Activated naive CD4-positive, alpha-beta T cell treated with anti-CD3 and anti-CD28 coated beads, Interleukin-2, amount 10 ng/mL, durations not matched to agents 7 days and 5 days (primary cell): ENCODE measurements around the gene ICOS.
"Not testable (repeated sequence)": the region's sequence is repeated elsewhere in the genome, so short reads cannot be mapped to it uniquely, and the experiment has no call there.

Source experiments
- CTCF ChIA-PET: fragments of 350-600 bp; sonication (Branson Sonifier 250); formaldehyde crosslinking; loops from one replicate; lab custom pipeline; 2021; ENCODE audit warnings: antibody characterized with exemption; lab: Charles Lee
- DNase-seq: peaks from one replicate; pipeline ENCODE4 v3.0.0-alpha.2; 2020
- H3K27ac Mint-ChIP-seq: one replicate; pipeline ENCODE4 v1.8.0; 2021; ENCODE audit warnings: mild to moderate bottlenecking, moderate library complexity, mixed read lengths
- H3K27me3 Mint-ChIP-seq: one replicate; pipeline ENCODE4 v1.8.0; 2021; ENCODE audit warnings: mild to moderate bottlenecking, mixed read lengths
- H3K36me3 Mint-ChIP-seq: one replicate; pipeline ENCODE4 v1.8.0; 2021; ENCODE audit warnings: mixed read lengths
- H3K4me1 Mint-ChIP-seq: one replicate; pipeline ENCODE4 v1.8.0; 2021; ENCODE audit warnings: mixed read lengths
- H3K4me3 Mint-ChIP-seq: one replicate; pipeline ENCODE4 v1.8.0; 2021; ENCODE audit warnings: mild to moderate bottlenecking, moderate library complexity, mixed read lengths
- H3K9me3 Mint-ChIP-seq: one replicate; pipeline ENCODE4 v1.8.0; 2021; ENCODE audit warnings: mixed read lengths

Gene ICOS

DNA sequence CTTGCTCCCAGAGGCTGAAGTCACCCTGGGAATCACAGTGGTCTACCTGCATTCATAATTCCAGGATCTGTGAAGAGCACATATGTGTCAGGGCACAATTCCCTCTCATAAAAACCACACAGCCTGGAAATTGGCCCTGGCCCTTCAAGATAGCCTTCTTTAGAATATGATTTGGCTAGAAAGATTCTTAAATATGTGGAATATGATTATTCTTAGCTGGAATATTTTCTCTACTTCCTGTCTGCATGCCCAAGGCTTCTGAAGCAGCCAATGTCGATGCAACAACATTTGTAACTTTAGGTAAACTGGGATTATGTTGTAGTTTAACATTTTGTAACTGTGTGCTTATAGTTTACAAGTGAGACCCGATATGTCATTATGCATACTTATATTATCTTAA is 24.2 kb downstream of the ICOS start:
- Mint-ChIP-seq H3K27me3 (no peaks in the 10 kb centered on the region), H3K36me3 (peaks cover 55% of the 10 kb centered on the region), H3K9me3 (no peaks in the 10 kb centered on the region), H3K4me3 (no peak overlapping the region), H3K27ac (no peak overlapping the region), H3K4me1 (peaks cover 6% of the 10 kb centered on the region)
- no peak for DNase-seq
- CTCF ChIA-PET, result no interaction called here

DNA sequence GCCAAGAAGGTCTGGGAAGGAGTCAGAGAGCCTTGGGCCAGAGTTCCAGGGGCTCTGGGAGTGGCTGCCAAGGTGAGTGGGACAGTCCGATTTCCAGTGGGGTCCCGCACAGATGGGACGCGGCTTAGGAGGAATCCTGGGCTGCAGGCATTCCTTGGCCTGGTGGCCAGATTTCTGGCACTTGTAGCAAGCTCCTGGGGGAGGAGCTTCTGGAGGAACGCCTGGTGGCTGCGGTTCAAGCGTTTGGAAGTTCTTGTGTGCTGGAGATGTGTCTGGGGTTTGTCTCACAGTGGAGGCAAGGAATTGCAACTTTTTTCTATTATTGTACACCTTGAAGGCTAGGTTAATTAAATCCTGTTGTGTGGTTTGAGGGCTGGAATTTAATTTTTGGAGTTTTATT is 28.6 kb downstream of the ICOS start:
- H3K9me3 Mint-ChIP-seq, CTCF ChIA-PET, H3K27me3 Mint-ChIP-seq, H3K4me3 Mint-ChIP-seq, H3K27ac Mint-ChIP-seq, H3K4me1 Mint-ChIP-seq, DNase-seq: not testable (repeated sequence)
- peaks cover 17% of the 10 kb centered on the region for H3K36me3 Mint-ChIP-seq

DNA sequence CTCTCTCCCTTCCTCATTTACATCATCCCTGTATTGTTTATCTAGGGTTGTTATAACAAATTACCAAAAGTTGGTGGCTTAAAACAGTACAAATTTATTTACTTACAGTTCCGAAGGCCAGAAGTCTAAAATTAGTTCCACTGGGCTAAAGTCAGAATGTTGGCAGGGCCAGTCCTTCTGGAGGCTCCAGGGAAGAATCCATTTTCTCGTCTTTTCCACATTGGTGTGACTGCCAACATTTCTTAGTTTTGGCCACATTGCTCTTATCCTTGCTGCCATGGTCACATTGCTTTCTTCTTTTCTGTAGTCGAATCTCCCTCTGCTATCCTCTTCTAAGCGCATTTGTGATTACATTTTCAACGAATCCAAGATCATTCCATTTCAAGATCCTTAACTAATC is 34.7 kb downstream of the ICOS start:
- no peak overlapping the region for H3K4me3 Mint-ChIP-seq
- CTCF ChIA-PET, result no interaction called here

DNA sequence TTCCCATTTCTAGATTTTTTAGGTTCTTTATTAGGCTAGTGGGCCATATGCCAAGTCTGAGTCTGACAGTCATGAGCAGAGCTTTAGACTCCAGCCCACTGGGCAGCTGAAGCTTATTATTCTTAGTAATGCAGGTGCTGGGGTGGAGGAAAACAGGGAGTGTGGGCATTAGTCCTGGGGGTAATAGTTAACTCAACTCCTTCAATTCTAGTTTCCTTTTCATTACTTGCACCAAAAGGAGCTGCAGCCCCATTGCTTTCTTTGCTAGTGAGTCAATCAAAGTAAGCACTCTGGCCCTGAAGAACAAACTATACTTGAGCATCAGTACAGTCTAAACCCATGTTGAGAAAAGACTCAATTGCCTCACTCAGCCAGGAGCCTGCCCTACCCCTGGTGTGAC is 35.5 kb downstream of the ICOS start:
- DNase-seq, result no peak
- no peak overlapping the region for H3K4me3 Mint-ChIP-seq
- peaks cover 2% of the 10 kb centered on the region for H3K4me1 Mint-ChIP-seq
- no peaks in the 10 kb centered on the region for H3K36me3 Mint-ChIP-seq
- no peak overlapping the region for H3K27ac Mint-ChIP-seq
- CTCF ChIA-PET, result interaction anchor here (0.7 kb wide), 1 partner anchor 23 kb away, joined by 3 read pairs; no protein-coding TSS in a partner anchor
- no peaks in the 10 kb centered on the region for H3K9me3 Mint-ChIP-seq
- H3K27me3 Mint-ChIP-seq, result peaks cover 4% of the 10 kb centered on the region

More for the DNA sequence above, 34.7 kb downstream of the ICOS start:
- Mint-ChIP-seq H3K27me3 (peaks cover 4% of the 10 kb centered on the region), H3K9me3 (no peaks in the 10 kb centered on the region), H3K4me1 (peaks cover 2% of the 10 kb centered on the region), H3K36me3 (no peaks in the 10 kb centered on the region), H3K27ac (no peak overlapping the region)
- no peak for DNase-seq

DNA sequence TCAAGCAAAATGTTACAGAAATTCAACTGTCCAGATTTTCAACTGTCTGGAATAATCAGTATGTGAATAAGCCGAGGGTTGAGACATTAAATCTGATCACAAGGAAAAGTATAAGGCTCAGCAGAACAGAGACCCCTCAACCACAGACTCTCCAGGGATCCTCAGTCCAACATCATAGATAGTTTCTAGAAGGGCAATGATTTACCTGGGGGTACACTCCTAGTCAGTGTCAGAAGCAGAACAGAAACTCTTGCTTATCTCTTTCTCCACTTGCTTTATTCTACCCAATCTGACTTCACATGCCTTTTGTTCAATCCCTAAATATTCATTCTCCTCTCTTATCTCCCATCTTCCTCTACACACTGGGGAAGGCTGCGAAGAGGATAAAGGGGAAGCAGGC is 36.4 kb downstream of the ICOS start:
- DNase-seq, result no peak
- H3K9me3 Mint-ChIP-seq, result no peaks in the 10 kb centered on the region
- CTCF ChIA-PET, result no interaction called here
- H3K4me3 Mint-ChIP-seq, result no peak overlapping the region
- H3K27me3 Mint-ChIP-seq, result peaks cover 4% of the 10 kb centered on the region
- H3K4me1 Mint-ChIP-seq, result peaks cover 2% of the 10 kb centered on the region
- no peak overlapping the region for H3K27ac Mint-ChIP-seq
- no peaks in the 10 kb centered on the region for H3K36me3 Mint-ChIP-seq

DNA sequence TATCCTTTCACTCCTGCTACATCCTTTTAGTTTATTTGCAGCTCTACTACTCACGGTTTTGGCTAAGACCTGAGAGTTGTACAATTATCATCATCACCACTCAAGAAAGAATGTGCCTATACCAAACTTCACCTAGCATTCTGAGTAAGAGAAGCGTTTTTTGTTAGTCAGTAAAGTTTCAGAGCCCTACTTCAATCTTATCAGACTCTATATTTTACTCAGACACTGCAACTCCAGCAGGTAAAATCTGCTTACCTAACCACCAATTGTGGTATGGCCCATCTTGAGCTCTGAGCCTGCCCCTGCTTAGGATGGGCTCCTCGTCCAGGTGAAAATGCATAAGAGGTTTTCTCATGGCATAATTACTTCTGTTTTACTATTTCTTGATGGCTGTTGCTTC is 37.1 kb downstream of the ICOS start:
- CTCF ChIA-PET, result no interaction called here
- no peak overlapping the region for H3K4me3 Mint-ChIP-seq
- H3K36me3 Mint-ChIP-seq, result no peaks in the 10 kb centered on the region
- H3K9me3 Mint-ChIP-seq, result peaks cover 2% of the 10 kb centered on the region
- no peak for DNase-seq
- H3K4me1 Mint-ChIP-seq, result peaks cover 2% of the 10 kb centered on the region
- peaks cover 4% of the 10 kb centered on the region for H3K27me3 Mint-ChIP-seq
- no peak overlapping the region for H3K27ac Mint-ChIP-seq

DNA sequence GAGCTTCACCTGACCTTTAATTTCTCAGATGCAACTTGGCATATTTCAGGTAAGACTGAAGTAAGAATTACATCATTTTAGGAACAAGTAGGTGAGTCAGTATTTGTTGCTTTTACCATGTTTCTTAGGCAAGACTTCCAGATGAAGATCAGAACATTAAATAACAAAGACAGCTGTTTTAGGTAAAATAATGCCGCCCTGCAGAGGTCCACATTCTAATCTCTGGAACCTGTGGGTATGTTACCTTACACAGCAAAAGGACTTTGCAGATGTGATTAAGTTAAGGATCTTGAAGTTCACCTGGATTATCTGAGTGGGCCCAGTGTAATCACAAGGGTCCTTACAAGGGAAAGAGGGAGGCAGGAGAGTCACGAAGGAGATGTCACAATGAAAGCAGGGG is 39.3 kb downstream of the ICOS start:
- Mint-ChIP-seq H3K9me3 (peaks cover 2% of the 10 kb centered on the region), H3K27me3 (peaks cover 4% of the 10 kb centered on the region), H3K4me1 (peaks cover 2% of the 10 kb centered on the region), H3K27ac (no peak overlapping the region), H3K4me3 (no peak overlapping the region), H3K36me3 (no peaks in the 10 kb centered on the region)
- DNase-seq, result no peak
- CTCF ChIA-PET, result interaction anchor here (0.7 to 1.9 kb wide), 3 partner anchors 9 to 12 kb away, joined by 3 to 5 read pairs (median 4); no protein-coding TSS in a partner anchor

DNA sequence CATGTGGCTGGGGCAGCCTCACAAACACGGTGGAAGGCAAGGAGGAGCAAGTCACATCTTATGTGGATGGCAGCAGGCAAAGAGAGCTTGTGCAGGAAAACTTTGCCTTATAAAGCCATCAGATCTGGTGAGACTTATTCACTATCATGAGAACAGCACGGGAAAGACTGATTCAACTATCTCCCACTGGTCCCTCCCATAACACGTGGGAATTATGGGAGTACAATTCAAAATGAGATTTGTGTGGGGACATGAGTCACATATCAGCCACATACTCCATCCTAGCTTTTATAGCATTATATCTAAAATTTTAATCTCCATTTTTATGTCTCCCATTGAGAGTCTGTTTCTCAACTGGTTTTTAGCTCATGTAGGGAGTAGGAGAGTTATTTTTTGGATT is 45.7 kb downstream of the ICOS start:
- Mint-ChIP-seq H3K27ac (no peak overlapping the region), H3K4me1 (peaks cover 8% of the 10 kb centered on the region), H3K36me3 (peaks cover 2% of the 10 kb centered on the region), H3K4me3 (no peak overlapping the region), H3K9me3 (peaks cover 2% of the 10 kb centered on the region), H3K27me3 (no peaks in the 10 kb centered on the region)
- no peak for DNase-seq
- CTCF ChIA-PET, result interaction anchor here (0.7 kb wide), 1 partner anchor 89 kb away, joined by 3 read pairs; no protein-coding TSS in a partner anchor

DNA sequence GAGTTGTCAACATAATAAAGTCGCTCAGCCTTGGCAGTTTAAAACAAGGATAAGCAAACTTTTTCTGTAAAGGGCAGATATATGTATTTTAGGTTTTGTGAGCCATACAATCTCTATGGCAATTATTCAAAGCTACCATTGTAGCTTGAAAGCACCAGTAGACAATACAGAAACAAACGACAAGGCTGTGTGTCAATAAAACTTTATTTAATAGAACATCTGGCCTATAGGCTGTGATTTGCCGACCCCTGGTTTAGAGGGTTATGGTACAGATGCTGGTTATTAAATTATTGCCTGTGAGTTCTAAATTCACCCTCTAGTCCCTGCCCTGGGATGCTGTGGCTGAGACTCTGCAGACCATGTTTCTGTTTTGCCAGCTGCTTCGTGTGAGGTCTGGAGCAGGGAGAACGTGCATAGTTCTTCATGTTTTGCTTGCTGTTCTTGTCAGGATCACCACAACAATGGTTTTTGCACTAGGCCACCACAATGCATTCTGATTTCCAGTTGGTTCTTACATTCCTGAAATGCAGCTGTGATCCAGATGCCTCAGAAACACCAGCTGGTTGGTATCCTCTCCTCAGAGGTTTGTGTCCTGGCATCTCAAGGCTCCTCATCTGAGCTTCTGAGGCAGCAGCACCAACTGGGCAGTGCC is 46.6 kb downstream of the ICOS start:
- CTCF ChIA-PET, result no interaction called here
- no peak for DNase-seq
- Mint-ChIP-seq H3K27ac (no peak overlapping the region), H3K4me1 (peaks cover 16% of the 10 kb centered on the region), H3K4me3 (no peak overlapping the region), H3K27me3 (no peaks in the 10 kb centered on the region), H3K36me3 (peaks cover 2% of the 10 kb centered on the region), H3K9me3 (peaks cover 2% of the 10 kb centered on the region)

DNA sequence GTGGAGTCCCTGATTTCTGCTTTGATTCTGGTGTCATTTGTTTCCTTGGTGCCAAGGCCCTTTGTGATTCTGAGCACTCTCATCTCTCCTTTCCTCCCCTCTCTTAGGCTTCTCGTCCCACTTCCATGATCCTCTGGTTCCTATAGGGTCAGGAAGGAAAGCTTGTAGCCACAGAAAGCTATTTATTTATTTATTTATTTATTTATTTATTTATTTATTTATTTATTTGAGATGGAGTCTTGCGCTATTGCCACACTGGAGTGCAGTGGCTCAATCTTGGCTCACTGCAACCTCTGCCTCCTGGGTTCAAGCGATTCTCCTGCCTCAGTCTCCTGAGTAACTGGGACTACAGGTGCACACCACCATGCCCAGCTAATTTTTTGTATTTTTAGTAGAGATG is 49.4 kb downstream of the ICOS start:
- not testable (repeated sequence) for H3K27me3 Mint-ChIP-seq, H3K4me3 Mint-ChIP-seq, DNase-seq, H3K9me3 Mint-ChIP-seq, H3K27ac Mint-ChIP-seq, H3K36me3 Mint-ChIP-seq
- peaks cover 35% of the 10 kb centered on the region for H3K4me1 Mint-ChIP-seq
- CTCF ChIA-PET, result interaction anchor here (0.7 to 1.7 kb wide), 3 partner anchors 8 to 14 kb away, joined by 3 to 5 read pairs (median 4); no protein-coding TSS in a partner anchor

DNA sequence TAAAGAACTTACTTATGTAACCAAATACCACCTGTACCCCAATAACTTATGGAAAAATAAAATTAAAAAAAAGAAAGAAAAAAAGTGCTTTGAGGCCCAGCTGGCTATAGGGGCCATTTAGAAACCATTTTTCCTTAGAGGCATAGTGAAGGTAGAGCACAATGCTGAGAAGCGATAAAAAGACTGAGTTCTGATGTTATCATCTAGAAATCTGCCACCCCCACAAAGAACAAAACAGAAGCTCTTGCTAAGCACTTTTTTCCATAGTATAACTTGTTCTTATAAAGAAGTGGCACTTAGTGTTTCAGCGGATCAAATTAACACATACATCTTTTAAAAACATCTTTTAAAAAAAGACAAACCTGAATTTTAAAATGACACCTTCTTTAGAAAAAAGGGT is 51.4 kb downstream of the ICOS start:
- no peak overlapping the region for H3K4me3 Mint-ChIP-seq
- H3K4me1 Mint-ChIP-seq, result peaks cover 35% of the 10 kb centered on the region
- no peaks in the 10 kb centered on the region for H3K27me3 Mint-ChIP-seq
- DNase-seq, result no peak
- CTCF ChIA-PET, result interaction anchor here (0.7 to 1.5 kb wide), 4 partner anchors 11 to 188 kb away, joined by 3 to 5 read pairs (median 4); no protein-coding TSS in a partner anchor
- H3K36me3 Mint-ChIP-seq, result peaks cover 5% of the 10 kb centered on the region
- H3K9me3 Mint-ChIP-seq, result no peaks in the 10 kb centered on the region
- H3K27ac Mint-ChIP-seq, result no peak overlapping the region

DNA sequence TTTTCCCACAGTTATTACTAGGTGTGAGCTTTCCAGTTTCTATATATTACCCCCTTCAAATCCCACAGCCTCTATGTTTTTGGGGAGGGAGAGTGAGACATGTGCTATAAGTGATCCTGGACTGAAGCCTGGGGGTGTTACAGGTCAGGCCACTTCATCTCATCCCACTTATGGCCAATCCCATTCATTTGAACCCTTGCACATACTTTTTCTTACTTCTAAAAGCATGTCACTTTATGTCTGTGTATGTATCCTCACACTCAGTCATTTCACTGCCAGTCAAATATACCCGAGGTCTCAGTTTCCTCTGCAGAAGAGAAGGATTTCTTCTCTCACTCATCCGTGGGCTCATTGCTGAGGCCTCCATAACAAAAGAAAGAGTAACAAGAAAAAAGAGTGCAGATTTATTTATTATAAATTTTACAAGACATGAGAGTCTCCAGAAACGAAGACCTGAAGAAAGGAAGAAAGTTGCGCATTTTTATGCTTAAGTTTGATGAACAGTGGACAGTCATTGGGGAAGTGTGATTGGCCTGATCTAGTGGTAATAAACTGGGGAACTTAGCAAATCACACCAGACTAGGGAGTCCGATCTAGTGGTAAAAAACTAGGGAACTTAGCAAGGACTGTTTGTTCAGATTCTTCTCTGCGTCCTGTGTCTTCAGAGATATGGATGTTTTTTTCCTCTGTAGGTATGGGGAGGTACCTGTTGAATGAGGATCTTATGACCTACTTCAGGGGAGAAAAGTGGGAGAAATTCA is 52.1 kb downstream of the ICOS start:
- CTCF ChIA-PET, result interaction anchor here (1.1 to 1.5 kb wide), 2 partner anchors 12 to 13 kb away, joined by 4 to 5 read pairs; no protein-coding TSS in a partner anchor
- no peak overlapping the region for H3K4me3 Mint-ChIP-seq
- no peak overlapping the region for H3K27ac Mint-ChIP-seq
- DNase-seq, result no peak
- H3K9me3 Mint-ChIP-seq, result no peaks in the 10 kb centered on the region
- peaks cover 5% of the 10 kb centered on the region for H3K36me3 Mint-ChIP-seq
- H3K4me1 Mint-ChIP-seq, result peaks cover 35% of the 10 kb centered on the region
- H3K27me3 Mint-ChIP-seq, result no peaks in the 10 kb centered on the region

DNA sequence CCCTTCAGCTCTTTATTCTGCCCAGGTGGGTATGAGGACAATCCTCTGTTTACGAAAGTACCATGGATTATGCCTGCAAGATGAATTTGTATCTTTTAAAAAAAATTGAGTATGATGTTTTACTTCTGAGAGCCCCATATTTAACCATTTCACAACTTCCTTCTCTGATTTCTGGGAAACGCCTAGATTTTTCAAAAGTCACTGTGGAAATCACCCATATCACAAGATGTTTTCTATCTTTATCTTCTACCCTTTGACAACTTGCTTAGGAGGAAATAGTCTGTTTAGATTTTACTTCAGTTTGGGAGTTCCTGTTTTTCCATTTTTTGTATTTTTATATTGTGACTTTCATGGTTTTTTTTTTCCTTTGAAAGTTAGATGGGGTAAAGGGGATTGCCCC is 53.0 kb downstream of the ICOS start:
- no peak overlapping the region for H3K4me3 Mint-ChIP-seq
- H3K9me3 Mint-ChIP-seq, result no peaks in the 10 kb centered on the region
- peak overlapping the region; percentile 42 for H3K27ac Mint-ChIP-seq
- CTCF ChIA-PET, result no interaction called here
- H3K36me3 Mint-ChIP-seq, result peaks cover 5% of the 10 kb centered on the region
- H3K27me3 Mint-ChIP-seq, result no peaks in the 10 kb centered on the region
- peaks cover 35% of the 10 kb centered on the region for H3K4me1 Mint-ChIP-seq
- no peak for DNase-seq

DNA sequence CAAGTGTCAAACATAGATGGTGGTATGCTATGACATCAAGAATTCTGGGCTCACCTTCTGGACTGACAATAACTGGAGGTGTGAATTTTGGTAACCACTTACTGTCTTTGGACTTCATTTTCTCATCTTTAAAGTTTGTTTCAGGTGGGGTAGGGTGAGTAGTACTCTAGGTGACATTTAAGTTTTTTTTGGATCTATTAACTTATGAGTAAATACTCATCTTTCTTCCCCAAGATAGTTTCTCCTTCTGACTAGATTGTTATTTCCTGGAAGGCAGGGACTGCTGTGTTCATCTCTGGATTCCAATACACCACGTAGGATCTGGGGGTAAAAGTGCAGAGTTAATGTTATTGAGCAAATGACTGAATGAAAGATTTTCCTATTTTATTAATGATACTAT is 55.9 kb downstream of the ICOS start:
- CTCF ChIA-PET, result no interaction called here

More for the DNA sequence above, 55.9 kb downstream of the ICOS start:
- H3K27me3 Mint-ChIP-seq, result no peaks in the 10 kb centered on the region
- DNase-seq, result no peak
- no peak overlapping the region for H3K4me3 Mint-ChIP-seq
- H3K27ac Mint-ChIP-seq, result no peak overlapping the region
- peaks cover 6% of the 10 kb centered on the region for H3K36me3 Mint-ChIP-seq
- no peaks in the 10 kb centered on the region for H3K9me3 Mint-ChIP-seq
- peaks cover 38% of the 10 kb centered on the region for H3K4me1 Mint-ChIP-seq
